H1 (cell line): ENCODE measurements around the gene HERC3. TPM values are rescaled to one million over a fixed set of nuclear protein-coding genes. Genes with fewer than 3 reads are reported as not detected.

Experiments
- CTCF ChIA-PET: fragments of 300-600 bp; sonication (Branson Sonifier 250); formaldehyde crosslinking; loops from one replicate; lab custom pipeline; 2021; ENCODE audit not compliant: partially characterized antibody; lab: Charles Lee
- POLR2A ChIA-PET: fragments of 300-600 bp; sonication (Branson Sonifier 250); formaldehyde crosslinking; loops from one replicate; lab custom pipeline; 2021; ENCODE audit warnings: inconsistent platforms; ENCODE audit not compliant: partially characterized antibody; lab: Charles Lee
- DNase-seq, 2 experiments: peaks; one replicate each; pipeline versions ENCODE4 v3.0.0 to v3.0.0-alpha.2; 2010 to 2022; ENCODE audit warnings: low spot score in 2 of 2, low read depth in 1 of 2, mixed read lengths in 1 of 2
- FAIRE-seq: peaks from 2 replicates; lab custom pipeline; 2011; peaks lifted over from hg19 to GRCh38; lab: Jason Lieb, UNC
- H2AFZ ChIP-seq: 2 replicates; pipeline ENCODE4 v1.8.1; 2012; ENCODE audit warnings: low read length, inconsistent platforms
- H2AK5ac ChIP-seq: 2 replicates; pipeline ENCODE4 v1.6.1; 2013; ENCODE audit warnings: low read depth, low read length
- H2BK120ac ChIP-seq: replicated peaks from 2 replicates; pipeline ENCODE3; 2013; ENCODE audit warnings: low read depth, low read length, inconsistent platforms
- H2BK12ac ChIP-seq: 2 replicates; pipeline ENCODE4 v1.6.1; 2013; ENCODE audit warnings: low read depth, low read length
- H2BK15ac ChIP-seq: 2 replicates; pipeline ENCODE4 v1.6.1; 2013; ENCODE audit warnings: low read length
- H2BK20ac ChIP-seq: 2 replicates; pipeline ENCODE4 v1.6.1; 2013; ENCODE audit warnings: low read length
- H2BK5ac ChIP-seq: 2 replicates; pipeline ENCODE4 v1.6.1; 2013; ENCODE audit warnings: low read depth, low read length
- H3K14ac ChIP-seq: 2 replicates; pipeline ENCODE4 v1.6.1; 2013; ENCODE audit warnings: inconsistent platforms; ENCODE audit not compliant: insufficient read length
- H3K18ac ChIP-seq: 2 replicates; pipeline ENCODE4 v1.6.1; 2013; ENCODE audit warnings: low read length; ENCODE audit errors: extremely low read depth
- H3K23ac ChIP-seq: 2 replicates; pipeline ENCODE4 v1.6.1; 2013; ENCODE audit warnings: inconsistent platforms; ENCODE audit not compliant: insufficient read length
- H3K23me2 ChIP-seq: 2 replicates; pipeline ENCODE4 v1.6.1; 2013; ENCODE audit warnings: low read depth, low read length
- H3K27ac ChIP-seq: 2 replicates; pipeline ENCODE4 v1.6.1; 2011; ENCODE audit warnings: low read depth, low read length, inconsistent platforms
- H3K27me3 ChIP-seq, 4 experiments: replicated peaks in 1 of 4; 1 replicate in 1 of 4; 2 replicates in 3 of 4; pipeline versions ENCODE4 v1.6.1 to v1.8.1; 2011 to 2013; ENCODE audit warnings: low read length in 3 of 4, mild to moderate bottlenecking in 3 of 4, inconsistent platforms in 2 of 4, mixed read lengths in 2 of 4, moderate library complexity in 1 of 4; ENCODE audit not compliant: control insufficient read depth in 3 of 4, insufficient read depth in 3 of 4; ENCODE audit errors: extremely low read depth in 1 of 4
- H3K36me3 ChIP-seq, 4 experiments: 2 replicates each; pipeline versions ENCODE4 v1.6.1 to v1.8.1; 2011 to 2013; ENCODE audit warnings: mild to moderate bottlenecking in 4 of 4, low read length in 3 of 4, moderate library complexity in 2 of 4, control low read depth in 1 of 4, inconsistent platforms in 1 of 4; ENCODE audit not compliant: insufficient read depth in 4 of 4, control insufficient read depth in 2 of 4
- H3K4ac ChIP-seq: replicated peaks from 2 replicates; pipeline ENCODE3; 2013; ENCODE audit warnings: low read length, low read depth, mixed read lengths, inconsistent platforms; ENCODE audit not compliant: insufficient read length
- H3K4me1 ChIP-seq, 4 experiments: replicated peaks in 1 of 4; 1 replicate in 1 of 4; 2 replicates in 3 of 4; pipeline versions ENCODE4 v1.6.1 to v1.8.1; 2011 to 2013; ENCODE audit warnings: low read length in 3 of 4, inconsistent platforms in 2 of 4, mixed read lengths in 1 of 4; ENCODE audit not compliant: insufficient read depth in 4 of 4, control insufficient read depth in 3 of 4
- H3K4me2 ChIP-seq, 2 experiments: 2 replicates each; pipeline versions ENCODE4 v1.6.1 to v1.8.1; 2011 to 2013; ENCODE audit warnings: low read depth in 2 of 2, low read length in 2 of 2, control low read depth in 1 of 2, inconsistent platforms in 1 of 2, mild to moderate bottlenecking in 1 of 2; ENCODE audit not compliant: insufficient read depth in 1 of 2
- H3K4me3 ChIP-seq, 4 experiments: fragments of 200-600, 300-600 bp in 1 of 4; sonication (generic), shearing (Covaris generic), sonication (Bioruptor Twin) in 1 of 4; 2 replicates each; pipeline versions ENCODE4 v1.5.1 to v1.8.1; 2011 to 2016; ENCODE audit warnings: low read length in 4 of 4, low read depth in 3 of 4, control low read depth in 2 of 4, inconsistent platforms in 2 of 4, mild to moderate bottlenecking in 2 of 4, mixed read lengths in 1 of 4, moderate library complexity in 1 of 4; ENCODE audit not compliant: insufficient read depth in 2 of 4; ENCODE audit errors: extremely low read depth in 1 of 4
- H3K56ac ChIP-seq: replicated peaks from 2 replicates; pipeline ENCODE3; 2013; ENCODE audit warnings: low read depth, mild to moderate bottlenecking, mixed read lengths, low read length, inconsistent platforms; ENCODE audit not compliant: insufficient read length
- H3K79me1 ChIP-seq: 2 replicates; pipeline ENCODE4 v1.6.1; 2013; ENCODE audit warnings: low read depth, low read length, control low read depth
- H3K79me2 ChIP-seq, 2 experiments: 2 replicates each; pipeline versions ENCODE4 v1.6.1 to v1.8.1; 2012 to 2013; ENCODE audit warnings: low read length in 2 of 2, mild to moderate bottlenecking in 2 of 2, inconsistent platforms in 1 of 2; ENCODE audit not compliant: insufficient read depth in 2 of 2, control insufficient read depth in 1 of 2
- H3K9ac ChIP-seq, 4 experiments: replicated peaks in 1 of 4; 1 replicate in 1 of 4; 2 replicates in 3 of 4; pipeline versions ENCODE4 v1.6.1 to v1.8.1; 2011 to 2013; ENCODE audit warnings: low read depth in 3 of 4, low read length in 3 of 4, control low read depth in 2 of 4, mild to moderate bottlenecking in 2 of 4, moderate library complexity in 2 of 4, inconsistent platforms in 1 of 4; ENCODE audit errors: extremely low read depth in 1 of 4
- H3K9me3 ChIP-seq, 2 experiments: 2 replicates each; pipeline versions ENCODE4 v1.6.1 to v1.8.1; 2012 to 2013; ENCODE audit warnings: mild to moderate bottlenecking in 2 of 2, moderate library complexity in 2 of 2, control low read depth in 1 of 2, inconsistent platforms in 1 of 2, low read depth in 1 of 2, low read length in 1 of 2, mixed read lengths in 1 of 2; ENCODE audit not compliant: insufficient read depth in 2 of 2
- H4K20me1 ChIP-seq, 2 experiments: replicated peaks in 1 of 2; 2 replicates each; pipeline versions ENCODE3 to v1.8.1; 2011 to 2013; ENCODE audit warnings: inconsistent platforms in 2 of 2, low read length in 2 of 2, mild to moderate bottlenecking in 1 of 2; ENCODE audit not compliant: insufficient read depth in 2 of 2, control insufficient read depth in 1 of 2
- H4K5ac ChIP-seq: 2 replicates; pipeline ENCODE4 v1.6.1; 2013; ENCODE audit warnings: low read length, low read depth, mixed read lengths, inconsistent platforms; ENCODE audit not compliant: insufficient read length
- H4K8ac ChIP-seq: 2 replicates; pipeline ENCODE4 v1.8.0; 2013; ENCODE audit warnings: mild to moderate bottlenecking, moderate library complexity, low read length, inconsistent platforms; ENCODE audit not compliant: insufficient read depth; ENCODE audit errors: extremely low read depth
- H4K91ac ChIP-seq: replicated peaks from 2 replicates; pipeline ENCODE3; 2013; ENCODE audit warnings: low read length, mixed read lengths, inconsistent platforms; ENCODE audit not compliant: insufficient read length
- CBX5 ChIP-seq: fragments of 300-800, 300-1000 bp; sonication (generic); IDR thresholded peaks from 2 replicates; pipeline ENCODE4 v1.7.1; 2016; ENCODE audit warnings: antibody characterized with exemption, low read length, low read depth
- CBX8 ChIP-seq: fragments of 300-800, 300-1000 bp; sonication (generic); IDR thresholded peaks from 2 replicates; pipeline ENCODE4 v1.7.1; 2016; ENCODE audit warnings: low read depth, low read length, borderline replicate concordance
- CREB1 ChIP-seq: IDR thresholded peaks from 2 replicates; pipeline ENCODE4 v1.6.1; 2012; ENCODE audit warnings: inconsistent platforms
- E2F6 ChIP-seq: IDR thresholded peaks from 2 replicates; pipeline ENCODE4 v1.6.1; 2012; ENCODE audit warnings: inconsistent platforms
- EP300 ChIP-seq, 2 experiments: IDR thresholded peaks; 1 replicate in 1 of 2; 2 replicates in 1 of 2; pipeline ENCODE4 v1.6.1; 2011 to 2012; ENCODE audit warnings: low read depth in 2 of 2, low read length in 2 of 2, mild to moderate bottlenecking in 2 of 2, borderline replicate concordance in 1 of 2, inconsistent platforms in 1 of 2, moderate library complexity in 1 of 2
- HDAC2 ChIP-seq, 2 experiments: fragments of 300-600 bp in 1 of 2; sonication (generic) in 1 of 2; IDR thresholded peaks; 2 replicates each; pipeline ENCODE4 v1.6.1; 2011 to 2012; ENCODE audit warnings: low read depth in 2 of 2, low read length in 2 of 2, mild to moderate bottlenecking in 2 of 2, moderate library complexity in 2 of 2, borderline replicate concordance in 1 of 2, inconsistent platforms in 1 of 2
- JUND ChIP-seq: IDR thresholded peaks from 2 replicates; pipeline ENCODE4 v1.6.1; 2011; ENCODE audit warnings: mild to moderate bottlenecking, improper control_type of control experiment, low read length
- KDM4A ChIP-seq: IDR thresholded peaks from one replicate; pipeline ENCODE4 v1.7.1; 2012; ENCODE audit warnings: low read depth, mild to moderate bottlenecking, moderate library complexity, low read length, inconsistent platforms; ENCODE audit not compliant: severe bottlenecking
- SAP30 ChIP-seq: fragments of 300-600 bp; sonication (generic); IDR thresholded peaks from 2 replicates; pipeline ENCODE4 v1.7.1; 2012; ENCODE audit warnings: low read length, moderate library complexity, mild to moderate bottlenecking, inconsistent platforms; ENCODE audit not compliant: insufficient read depth, insufficient replicate concordance
- SIN3A ChIP-seq, 2 experiments: IDR thresholded peaks in 1 of 2; conservative IDR thresholded peaks in 1 of 2; 2 replicates each; pipeline ENCODE4 v1.6.1; 2011 to 2012; ENCODE audit warnings: low read length in 2 of 2, improper control_type of control experiment in 1 of 2, low read depth in 1 of 2, mild to moderate bottlenecking in 1 of 2
- SP1 ChIP-seq: IDR thresholded peaks from 2 replicates; pipeline ENCODE4 v1.6.1; 2011; ENCODE audit warnings: low read depth, low read length
- TAF1 ChIP-seq: IDR thresholded peaks from 2 replicates; pipeline ENCODE4 v1.6.1; 2011; ENCODE audit warnings: mild to moderate bottlenecking, low read depth, low read length
- WGBS, 2 experiments: shearing (Covaris generic) in 1 of 2; methylation state at CpG; one replicate each; pipeline versions ENCODE4 v1.1.6 to v1.1.7; 2013 to 2015; ENCODE audit warnings: low lambda C conversion rate in 2 of 2, mixed read lengths in 2 of 2, inconsistent platforms in 1 of 2, low coverage in 1 of 2, missing lambda C conversion rate in 1 of 2; ENCODE audit not compliant: insufficient replicate concordance in 2 of 2, insufficient coverage in 1 of 2, insufficient read length in 1 of 2; ENCODE audit errors: extremely low coverage in 1 of 2, missing lambda C conversion rate in 1 of 2; 5-methylcytosine and 5-hydroxymethylcytosine counted together
- polyA plus RNA-seq, 7 experiments: library from polyadenylated mRNA; depleted of rRNA in 3 of 7; stranded (reverse) in 5 of 7; unstranded in 2 of 7; fragments of >200 nt in 5 of 7; fragments of 200-250 nt in 2 of 7; gene quantifications; 1 replicate in 5 of 7; 2 replicates in 1 of 7; 4 replicates in 1 of 7; pipeline versions ENCODE4 v1.2.1 to v1.2.3, GENCODE V29; 2011 to 2013; ENCODE audit warnings: missing spikeins in 2 of 7, mixed read lengths in 2 of 7
- total RNA-seq: library from RNA; stranded (reverse); fragmentation: NEBNext Ultra II Directional; extraction: Animal tissue kit (Norgen Biotek cat#: 25700); gene quantifications from 2 replicates; pipeline ENCODE4 v1.2.1, GENCODE V29; 2021

HERC3 gene
- total and polyA plus RNA-seq, 2 of the 8 experiments (the other 6 are each of a cell fraction or from before 2014, with no cell fraction given), result 1.4 to 5.7 TPM

- no peak overlapping the region for H3K4ac ChIP-seq
- POLR2A ChIA-PET, result interaction anchor here (1.0 to 1.4 kb wide), 2 partner anchors 9 to 12 kb away, joined by 3 read pairs; no protein-coding TSS in a partner anchor
- no peak overlapping the region for H2AFZ ChIP-seq
- H4K20me1 ChIP-seq, result no peaks in the 10 kb centered on the region
- H2BK120ac ChIP-seq, result no peak overlapping the region
- FAIRE-seq (no peak), DNase-seq (no peak)
- H4K5ac ChIP-seq, result no peak overlapping the region
- no peak overlapping the region for H2BK12ac ChIP-seq
- H3K79me2 ChIP-seq, result no peaks in the 10 kb centered on the region
- H3K4me1 ChIP-seq, result no peaks in the 10 kb centered on the region
- H2BK5ac ChIP-seq, result no peak overlapping the region
- H3K79me1 ChIP-seq, result no peaks in the 10 kb centered on the region
- no peak overlapping the region for H4K8ac ChIP-seq
- CTCF ChIA-PET, result interaction anchor here (1.3 to 2.0 kb wide), 3 partner anchors 9 to 276 kb away, joined by 4 to 7 read pairs (median 5); no protein-coding TSS in a partner anchor
- no peak overlapping the region for H3K27ac ChIP-seq
- H3K56ac ChIP-seq, result no peak overlapping the region
- H3K4me3 ChIP-seq, result no peak overlapping the region
- no peak overlapping the region; a peak in 1 of 7 replicates for H3K9ac ChIP-seq
- TF ChIP-seq KDM4A (no peak), EP300 (IDR thresholded peaks at IDR 0.05; ENCODE audit: borderline replicate concordance in 1 of 2, low read depth in 2 of 2, low read length in 2 of 2) (no peak), SAP30 (no peak), TAF1 (no peak), JUND (no peak), CREB1 (no peak), CBX5 (no peak), HDAC2 (IDR thresholded peaks at IDR 0.05; ENCODE audit: borderline replicate concordance in 1 of 2, low read depth in 2 of 2, low read length in 2 of 2) (no peak), SIN3A (conservative IDR thresholded peaks at IDR 0.05 in 1 of 2, IDR thresholded peaks at IDR 0.05 in 1 of 2; ENCODE audit: low read depth in 1 of 2, low read length in 2 of 2) (no peak), SP1 (no peak), E2F6 (no peak), CBX8 (no peak)
- no peak overlapping the region for H2AK5ac ChIP-seq
- no peak overlapping the region for H2BK20ac ChIP-seq
- no peaks in the 10 kb centered on the region for H3K27me3 ChIP-seq
- no peak overlapping the region for H4K91ac ChIP-seq
- H3K23me2 ChIP-seq, result no peaks in the 10 kb centered on the region
- no peak overlapping the region for H3K4me2 ChIP-seq
- H3K14ac ChIP-seq, result no peak overlapping the region
- H3K9me3 ChIP-seq, result no peaks in the 10 kb centered on the region
- no peak overlapping the region for H3K18ac ChIP-seq
- no peak overlapping the region for H2BK15ac ChIP-seq
- peaks cover 2 to 30% (median 16%) of the 10 kb centered on the region in 4 experiments; a peak in 6 of 8 replicates for H3K36me3 ChIP-seq
- H3K23ac ChIP-seq, result no peak overlapping the region
- WGBS, 2 experiments, result 96% methylated on average over 7 of the region's 7 CpGs; no CpG with 5 or more reads in 1 of the 2 experiments
Measured at GRCh38 chr4:88747351-88747750, 155.1 kb downstream of the HERC3 start.
